Rectal smooth muscle tissue (tissue), 1 donor: ENCODE data around the gene C1QTNF7.

Source experiments
- H3K27ac ChIP-seq: one replicate; pipeline ENCODE4 v1.7.0; 2013; ENCODE audit warnings: low read depth, low read length, inconsistent platforms
- H3K27me3 ChIP-seq: one replicate; pipeline ENCODE4 v1.7.0; 2013; ENCODE audit warnings: low read length; ENCODE audit not compliant: control insufficient read depth, insufficient read depth
- H3K36me3 ChIP-seq: one replicate; pipeline ENCODE4 v1.7.0; 2013; ENCODE audit warnings: low read length; ENCODE audit not compliant: control insufficient read depth, insufficient read depth
- H3K4me1 ChIP-seq: one replicate; pipeline ENCODE4 v1.7.0; 2013; ENCODE audit warnings: low read length; ENCODE audit not compliant: control insufficient read depth, insufficient read depth
- H3K4me3 ChIP-seq: one replicate; pipeline ENCODE4 v1.7.0; 2013; ENCODE audit warnings: low read length
- H3K9ac ChIP-seq: one replicate; pipeline ENCODE4 v1.7.0; 2013; ENCODE audit warnings: low read length

C1QTNF7 gene

DNA sequence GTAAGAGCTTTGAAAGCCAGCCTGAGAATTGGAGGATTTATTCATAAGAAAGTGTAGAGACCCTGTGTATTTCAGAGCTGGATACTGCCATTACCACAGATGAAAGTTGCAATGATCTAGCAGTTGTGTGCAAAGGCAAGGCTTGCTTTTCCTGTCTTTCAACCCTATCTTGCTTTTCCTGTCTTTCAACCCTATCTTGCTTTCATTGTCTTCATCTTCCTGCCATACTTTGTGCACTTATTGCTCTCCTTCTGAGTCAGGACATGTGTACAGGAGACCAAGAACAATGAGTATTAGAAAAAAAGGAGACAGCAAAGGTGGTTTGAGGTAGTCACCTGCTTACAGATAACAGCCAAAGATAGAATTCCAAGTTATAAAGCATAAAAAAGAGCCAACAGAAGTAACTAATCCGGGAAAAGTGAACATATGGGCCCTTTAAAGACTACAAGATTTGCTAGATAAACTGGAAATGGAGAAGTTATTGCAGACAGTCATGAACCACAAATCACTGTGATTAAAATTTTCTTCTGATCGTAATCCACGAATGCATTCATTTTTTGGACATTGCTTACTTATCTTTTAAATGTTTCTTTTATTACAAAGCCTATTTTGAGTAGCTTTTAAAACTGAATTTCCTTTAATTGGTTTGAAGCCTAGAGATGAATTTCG is 17.2 kb downstream of the C1QTNF7 start:
- Histone ChIP-seq H3K9ac (no peak overlapping the region), H3K27ac (no peak overlapping the region), H3K27me3 (no peaks in the 10 kb centered on the region), H3K4me3 (no peak overlapping the region), H3K36me3 (no peaks in the 10 kb centered on the region), H3K4me1 (no peaks in the 10 kb centered on the region)

DNA sequence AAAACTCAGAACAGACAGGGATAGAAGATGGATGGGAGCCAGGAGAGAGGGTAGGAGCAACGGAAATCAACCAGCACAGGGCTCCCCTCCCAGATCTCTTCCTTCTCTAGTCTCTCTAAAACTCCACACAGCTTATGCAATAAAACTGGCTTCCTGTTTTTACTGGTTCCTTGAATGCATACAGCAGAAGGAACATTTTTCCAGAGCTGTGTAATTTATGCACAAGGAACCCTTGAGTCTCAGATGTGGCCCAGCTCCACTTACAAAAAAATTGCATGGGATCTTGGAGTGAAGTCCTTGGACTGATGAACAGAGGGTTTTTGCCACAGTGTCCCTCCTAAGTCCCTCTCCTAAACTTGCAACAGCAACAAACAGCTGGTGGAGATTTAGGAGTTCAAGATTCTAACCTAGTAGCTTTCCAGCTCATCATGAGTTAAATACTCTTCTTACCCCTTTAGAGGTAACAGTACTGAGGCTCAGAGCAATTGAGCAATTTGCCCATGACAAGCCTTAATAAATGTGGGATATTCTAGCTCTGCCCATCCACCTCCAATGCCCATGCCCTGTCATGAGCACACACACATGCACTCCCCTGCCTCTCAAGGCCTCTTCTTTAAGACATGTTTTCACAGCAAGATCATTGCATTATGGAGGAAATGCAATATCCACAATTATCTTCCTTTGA is 23.5 kb downstream of the C1QTNF7 start:
- peak overlapping the region; percentile 35 for H3K27ac ChIP-seq
- no peaks in the 10 kb centered on the region for H3K36me3 ChIP-seq
- no peak overlapping the region for H3K9ac ChIP-seq
- H3K4me3 ChIP-seq = no peak overlapping the region
- H3K4me1 ChIP-seq = peaks cover 18% of the 10 kb centered on the region
- H3K27me3 ChIP-seq = no peaks in the 10 kb centered on the region

DNA sequence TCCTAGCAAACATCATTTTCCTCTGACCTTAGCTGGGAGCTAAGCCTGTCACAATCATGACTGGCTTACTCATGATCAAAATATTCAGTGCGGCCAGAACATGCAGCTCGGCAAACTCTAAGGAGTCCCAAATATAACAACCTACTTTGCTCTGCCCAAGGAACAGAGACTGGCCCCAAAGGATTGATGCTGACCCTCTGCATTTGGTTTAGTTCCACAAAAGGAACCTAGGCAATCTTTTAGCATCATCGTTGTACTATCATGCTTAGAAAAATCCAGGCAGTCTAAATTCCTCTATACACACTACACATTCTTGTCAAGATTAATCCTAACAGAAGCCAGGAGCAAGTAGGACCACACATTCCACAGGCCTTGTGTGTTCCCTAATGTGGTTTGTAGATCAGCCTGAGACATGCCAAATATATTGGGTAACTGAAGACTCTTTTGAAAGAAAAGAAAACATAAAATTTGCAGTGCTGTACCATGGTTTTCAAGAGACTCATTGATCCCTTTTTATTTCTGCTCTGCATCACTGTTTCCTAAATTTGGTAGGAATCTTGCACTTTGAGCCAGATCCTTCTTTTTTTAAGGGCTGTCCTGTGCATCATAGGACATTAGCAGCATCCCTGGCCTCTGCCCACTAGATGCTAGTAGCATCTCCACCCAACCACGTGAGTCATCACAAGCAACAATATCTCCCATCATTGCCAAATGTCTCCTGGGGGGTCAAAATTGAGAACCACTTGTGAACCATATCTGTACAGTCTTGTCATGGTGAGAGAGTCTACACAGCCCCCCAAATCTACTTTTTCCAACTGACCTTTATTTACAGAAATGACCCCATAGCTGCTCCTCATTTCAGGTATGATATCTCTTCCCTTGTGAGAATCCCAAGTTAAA is 24.3 kb downstream of the C1QTNF7 start:
- Histone ChIP-seq H3K4me1 (peaks cover 18% of the 10 kb centered on the region), H3K27ac (peak overlapping the region; percentile 35), H3K9ac (no peak overlapping the region), H3K4me3 (no peak overlapping the region), H3K27me3 (no peaks in the 10 kb centered on the region), H3K36me3 (no peaks in the 10 kb centered on the region)

DNA sequence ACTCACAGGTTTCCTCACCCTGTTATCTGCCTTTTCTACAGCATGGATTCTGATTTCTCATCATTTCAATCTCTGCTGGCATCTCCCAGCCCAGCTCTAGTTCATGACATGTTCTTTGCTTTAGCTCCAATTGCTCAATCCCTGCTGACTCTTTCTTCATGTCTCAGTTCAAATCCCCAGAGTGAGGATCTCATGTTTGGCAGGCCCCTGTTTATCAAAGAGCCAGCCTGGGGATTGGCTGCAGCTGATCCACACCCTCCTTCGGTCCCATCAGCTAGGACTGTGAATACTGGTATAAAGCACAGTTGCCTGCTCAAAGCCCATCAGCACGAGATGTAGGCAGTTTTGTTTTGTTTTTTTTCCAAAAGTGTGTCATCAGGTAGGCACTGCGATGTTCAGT is 27.5 kb downstream of the C1QTNF7 start:
- H3K36me3 ChIP-seq = no peaks in the 10 kb centered on the region
- no peak overlapping the region for H3K27ac ChIP-seq
- peaks cover 24% of the 10 kb centered on the region for H3K4me1 ChIP-seq
- H3K4me3 ChIP-seq = no peak overlapping the region
- no peaks in the 10 kb centered on the region for H3K27me3 ChIP-seq
- H3K9ac ChIP-seq = no peak overlapping the region

DNA sequence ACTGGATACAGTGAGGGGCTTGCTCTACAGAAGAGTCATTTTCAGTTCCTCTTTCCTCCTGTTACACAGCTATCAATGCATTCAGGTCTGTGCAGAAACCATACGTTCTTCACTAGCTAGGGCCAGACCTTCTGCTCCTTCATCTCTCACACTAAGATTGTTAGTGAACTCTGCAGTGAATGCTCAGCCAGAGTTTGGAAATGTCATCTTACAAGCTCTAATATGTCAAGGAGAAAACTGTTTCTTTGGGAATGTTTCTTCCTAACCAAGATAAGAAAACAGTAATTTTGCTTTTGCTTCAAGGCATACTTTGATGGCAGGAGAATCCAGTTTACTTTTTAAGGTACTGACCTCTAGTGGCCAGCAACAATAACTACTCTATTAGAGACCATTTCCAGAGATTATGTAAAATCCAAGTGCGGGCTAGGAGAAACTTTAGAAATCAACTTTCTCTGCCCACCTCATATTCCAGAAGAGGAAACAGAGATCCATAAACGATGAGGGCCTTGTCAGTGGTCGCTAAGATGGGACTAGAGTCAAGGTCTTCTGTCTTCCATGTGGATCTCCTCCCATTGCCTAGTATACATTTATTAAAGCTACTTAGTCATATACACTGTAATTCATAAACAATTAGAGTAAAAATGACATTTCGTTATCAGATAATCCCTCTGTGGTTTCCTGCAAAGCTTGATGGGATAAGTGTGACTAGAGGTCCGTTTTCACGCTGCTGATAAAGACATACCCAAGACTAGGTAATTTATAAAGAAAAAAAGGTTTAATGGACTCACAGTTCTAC is 29.8 kb downstream of the C1QTNF7 start:
- no peak overlapping the region for H3K9ac ChIP-seq
- peak overlapping the region; percentile 21 for H3K4me3 ChIP-seq
- H3K27ac ChIP-seq = peak overlapping the region; percentile 43

DNA sequence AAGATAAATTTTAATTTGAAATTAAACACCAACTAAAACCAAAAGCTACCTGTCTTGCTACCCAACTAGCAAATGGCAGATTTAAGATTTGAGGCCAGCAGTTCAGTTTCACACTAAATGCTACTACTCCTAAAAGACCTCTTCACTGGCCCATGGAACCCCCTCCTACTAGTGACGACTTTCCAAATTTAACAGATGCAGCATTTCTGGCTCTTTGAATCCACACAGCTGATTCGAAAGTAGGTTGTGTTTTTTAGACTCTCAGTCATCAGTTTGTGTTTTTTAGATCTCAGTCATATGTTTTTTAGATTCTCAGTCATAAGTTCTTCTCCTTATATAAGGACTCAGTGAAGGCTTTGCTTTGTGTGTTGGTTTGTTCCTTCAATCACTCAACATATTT is 30.8 kb downstream of the C1QTNF7 start:
- H3K27ac ChIP-seq = no peak overlapping the region
- H3K4me1 ChIP-seq = peaks cover 6% of the 10 kb centered on the region
- H3K4me3 ChIP-seq = no peak overlapping the region
- H3K27me3 ChIP-seq = no peaks in the 10 kb centered on the region
- no peak overlapping the region for H3K9ac ChIP-seq
- no peaks in the 10 kb centered on the region for H3K36me3 ChIP-seq

More for the DNA sequence above, 29.8 kb downstream of the C1QTNF7 start:
- H3K4me1 ChIP-seq = peaks cover 6% of the 10 kb centered on the region
- H3K36me3 ChIP-seq = no peaks in the 10 kb centered on the region
- no peaks in the 10 kb centered on the region for H3K27me3 ChIP-seq

DNA sequence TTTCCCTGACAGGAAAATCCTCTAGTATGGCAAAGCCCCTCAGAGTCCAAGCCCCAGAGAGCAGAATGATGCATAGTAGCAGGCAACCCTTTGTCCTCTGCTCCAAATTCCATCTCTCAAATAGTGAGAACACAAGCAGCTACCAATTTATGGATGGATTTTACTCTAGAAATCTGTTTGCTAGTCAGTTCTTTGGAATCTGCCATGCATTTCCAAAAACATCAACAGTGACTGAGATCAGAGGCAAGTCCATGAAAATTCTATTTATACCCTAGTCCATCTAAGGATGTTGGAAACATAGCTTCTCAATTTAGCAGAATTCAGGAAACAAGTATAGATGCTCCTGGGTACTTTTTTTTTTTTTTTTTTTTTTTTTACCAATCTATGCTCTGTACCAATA is 31.9 kb downstream of the C1QTNF7 start:
- Histone ChIP-seq H3K36me3 (no peaks in the 10 kb centered on the region), H3K4me3 (no peak overlapping the region), H3K27me3 (no peaks in the 10 kb centered on the region), H3K4me1 (peaks cover 6% of the 10 kb centered on the region), H3K27ac (no peak overlapping the region), H3K9ac (no peak overlapping the region)

DNA sequence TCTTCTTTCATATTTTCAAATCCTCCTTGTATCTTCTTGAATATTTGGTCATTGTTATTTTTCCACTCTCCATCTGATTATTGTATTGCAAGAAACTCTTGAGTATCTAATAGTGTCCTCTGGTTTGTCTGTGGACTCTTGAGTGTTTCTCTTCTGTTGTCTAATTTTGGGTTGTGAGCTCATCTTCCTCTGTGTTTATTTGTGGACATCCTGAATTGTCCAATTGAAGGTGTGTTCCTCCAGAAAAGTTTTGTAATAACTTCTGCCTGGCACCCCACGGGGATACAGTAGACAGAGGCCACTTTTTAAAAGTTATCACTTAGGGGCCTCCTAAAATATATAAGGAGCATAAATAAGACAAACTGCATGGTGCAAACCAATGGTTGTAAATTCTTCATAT is 38.8 kb downstream of the C1QTNF7 start:
- Histone ChIP-seq H3K4me1 (peaks cover 3% of the 10 kb centered on the region), H3K27ac (no peak overlapping the region), H3K27me3 (no peaks in the 10 kb centered on the region), H3K9ac (no peak overlapping the region), H3K36me3 (no peaks in the 10 kb centered on the region), H3K4me3 (no peak overlapping the region)

DNA sequence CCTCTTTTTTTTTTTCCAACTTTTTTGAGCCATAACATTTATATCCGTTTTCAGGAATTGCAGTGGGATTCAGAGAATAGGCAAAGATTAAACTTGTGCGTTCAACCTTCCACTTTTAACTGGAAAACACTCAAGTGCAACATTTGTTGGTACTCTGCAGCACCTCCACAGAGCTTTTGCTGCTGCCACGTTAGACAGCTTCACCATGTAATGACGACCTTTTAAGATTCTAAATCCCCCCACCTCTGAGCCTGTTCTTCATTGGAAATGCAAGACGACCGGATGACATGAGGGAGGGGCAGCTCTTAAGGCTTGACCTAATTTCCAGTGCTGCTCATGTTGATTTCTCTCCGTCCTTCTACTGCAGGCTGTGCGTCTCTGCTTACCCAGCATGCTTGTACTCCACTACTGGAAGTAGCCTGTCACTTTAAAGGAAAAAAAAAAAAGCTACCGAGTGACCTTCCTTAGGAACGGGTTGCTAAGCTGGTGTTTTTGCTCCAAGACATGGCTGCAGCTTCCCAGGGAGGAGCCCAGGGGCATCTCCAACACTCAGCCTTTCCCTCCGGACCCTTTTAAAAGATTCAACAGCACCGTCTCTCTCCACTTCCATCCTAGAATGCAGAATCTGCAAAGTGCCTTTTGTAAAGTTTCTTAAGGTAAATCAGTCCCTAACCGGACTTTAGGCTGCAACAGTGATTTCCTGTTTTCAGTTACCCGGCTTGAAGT is 41.7 kb downstream of the C1QTNF7 start, which contains the start of gene CC2D2A:
Gene CC2D2A (plus strand): TSS at position 481 of the 726 bp plus-strand sequence. CDS start 6,051 bp downstream, outside the sequence.
- peaks cover 3% of the 10 kb centered on the region for H3K4me1 ChIP-seq
- H3K9ac ChIP-seq = peak within 1 kb of the TSS; percentile 10
- no peaks in the 10 kb centered on the region for H3K27me3 ChIP-seq
- peak within 1 kb of the TSS; percentile 66 for H3K4me3 ChIP-seq
- H3K36me3 ChIP-seq = no peaks in the 10 kb centered on the region
- peak within 1 kb of the TSS; percentile 64 for H3K27ac ChIP-seq

DNA sequence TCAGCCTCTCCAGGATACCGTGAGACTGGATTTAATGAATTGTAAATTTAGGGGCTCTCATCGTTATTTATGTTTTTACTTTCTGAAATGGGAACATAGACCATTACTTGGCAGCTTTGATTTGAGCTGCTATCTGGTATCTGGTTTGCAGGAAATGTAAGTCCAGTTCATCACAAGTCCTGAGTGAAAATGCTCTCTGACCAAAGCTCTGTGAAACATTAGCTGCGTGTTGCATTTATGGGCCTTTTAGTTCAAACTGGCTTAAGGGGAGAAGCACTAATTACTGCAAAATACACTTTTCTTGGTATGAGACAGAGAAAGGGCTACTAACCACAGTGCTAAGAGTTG is 42.3 kb downstream of the C1QTNF7 start:
- Histone ChIP-seq H3K9ac (peak overlapping the region; percentile 10), H3K27ac (peak overlapping the region; percentile 30), H3K36me3 (no peaks in the 10 kb centered on the region), H3K27me3 (no peaks in the 10 kb centered on the region), H3K4me1 (peaks cover 3% of the 10 kb centered on the region), H3K4me3 (peak overlapping the region; percentile 66)

DNA sequence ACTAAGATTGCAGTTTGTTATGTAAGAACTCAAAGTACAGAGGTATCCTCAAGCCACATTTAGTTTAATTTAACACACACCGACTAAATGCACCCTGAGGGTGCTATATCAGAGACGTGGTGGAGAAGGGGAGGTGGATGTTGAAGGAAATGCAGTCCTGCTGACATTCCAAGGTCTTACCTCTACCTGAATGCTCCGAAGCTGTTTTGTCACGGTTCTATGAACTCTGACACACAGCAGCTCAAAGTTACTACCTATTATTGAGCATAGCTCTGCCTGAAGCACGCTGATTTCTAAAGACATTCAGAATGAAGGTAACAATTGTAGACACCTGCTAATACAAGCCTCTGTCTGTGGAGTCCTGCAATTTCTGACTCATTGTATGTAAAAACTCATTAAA is 48.6 kb downstream of the C1QTNF7 start:
- Histone ChIP-seq H3K4me3 (no peak overlapping the region), H3K27ac (no peak overlapping the region), H3K9ac (no peak overlapping the region)

More for the DNA sequence above, 48.6 kb downstream of the C1QTNF7 start:
- Histone ChIP-seq H3K27me3 (no peaks in the 10 kb centered on the region), H3K36me3 (no peaks in the 10 kb centered on the region), H3K4me1 (peaks cover 15% of the 10 kb centered on the region)
